Globus pallidus (tissue), 1 donor: ENCODE data around the gene MYO5C.

Source experiments
- DNase-seq: peaks from one replicate; pipeline ENCODE4 v3.0.0-alpha.2; 2015; ENCODE audit warnings: low spot score

The MYO5C gene

GRCh38 chr15:52280326-52281084 lies 15.1 kb downstream of the MYO5C start:
- DNase-seq, result no peak

GRCh38 chr15:52278636-52279367 lies 16.8 kb downstream of the MYO5C start:
- no peak for DNase-seq

- DNase-seq, result no peak
Observed at GRCh38 chr15:52278135-52278534, 17.5 kb downstream of the MYO5C start.

- no peak for DNase-seq
Observed at GRCh38 chr15:52277575-52277974, 18.0 kb downstream of the MYO5C start.

- DNase-seq, result no peak
Observed at GRCh38 chr15:52276256-52276770, 19.3 kb downstream of the MYO5C start.

- DNase-seq, result no peak
Observed at GRCh38 chr15:52263563-52264282, 31.9 kb downstream of the MYO5C start.

GRCh38 chr15:52262364-52262763 lies 33.2 kb downstream of the MYO5C start:
- DNase-seq, result no peak

- DNase-seq, result peak; percentile 43
Observed at GRCh38 chr15:52261498-52262242, 33.9 kb downstream of the MYO5C start.

- DNase-seq, result no peak
Observed at GRCh38 chr15:52261026-52261425, 34.6 kb downstream of the MYO5C start.

- no peak for DNase-seq
Observed at GRCh38 chr15:52259503-52259902, 36.1 kb downstream of the MYO5C start.

GRCh38 chr15:52258461-52258860 lies 37.1 kb downstream of the MYO5C start:
- DNase-seq, result no peak

- DNase-seq, result no peak
Observed at GRCh38 chr15:52257734-52258062, 37.9 kb downstream of the MYO5C start.

GRCh38 chr15:52256930-52257733 lies 38.5 kb downstream of the MYO5C start:
- DNase-seq, result no peak

- DNase-seq, result peak; percentile 72
Observed at GRCh38 chr15:52256366-52256765, 39.2 kb downstream of the MYO5C start.

- no peak for DNase-seq
Observed at GRCh38 chr15:52255935-52256334, 39.7 kb downstream of the MYO5C start.

- DNase-seq, result no peak
Observed at GRCh38 chr15:52255008-52255407, 40.6 kb downstream of the MYO5C start.

GRCh38 chr15:52254391-52254790 lies 41.2 kb downstream of the MYO5C start:
- no peak for DNase-seq

- DNase-seq, result no peak
Observed at GRCh38 chr15:52252781-52253180, 42.8 kb downstream of the MYO5C start.

GRCh38 chr15:52251144-52251860 lies 44.3 kb downstream of the MYO5C start:
- no peak for DNase-seq

GRCh38 chr15:52247461-52247860 lies 48.1 kb downstream of the MYO5C start:
- no peak for DNase-seq
